Activated T-cell treated with anti-CD3 and anti-CD28 coated beads for 4 hours (primary cell): Measurements from ENCODE around the gene MIS18BP1.
"Not testable (repeated sequence)": the region's sequence is repeated elsewhere in the genome, so short reads cannot be mapped to it uniquely, and the experiment has no call there.

Experiments used
- DNase-seq: peaks from one replicate; pipeline ENCODE4 v3.0.0-alpha.2; 2020

The MIS18BP1 gene

DNA sequence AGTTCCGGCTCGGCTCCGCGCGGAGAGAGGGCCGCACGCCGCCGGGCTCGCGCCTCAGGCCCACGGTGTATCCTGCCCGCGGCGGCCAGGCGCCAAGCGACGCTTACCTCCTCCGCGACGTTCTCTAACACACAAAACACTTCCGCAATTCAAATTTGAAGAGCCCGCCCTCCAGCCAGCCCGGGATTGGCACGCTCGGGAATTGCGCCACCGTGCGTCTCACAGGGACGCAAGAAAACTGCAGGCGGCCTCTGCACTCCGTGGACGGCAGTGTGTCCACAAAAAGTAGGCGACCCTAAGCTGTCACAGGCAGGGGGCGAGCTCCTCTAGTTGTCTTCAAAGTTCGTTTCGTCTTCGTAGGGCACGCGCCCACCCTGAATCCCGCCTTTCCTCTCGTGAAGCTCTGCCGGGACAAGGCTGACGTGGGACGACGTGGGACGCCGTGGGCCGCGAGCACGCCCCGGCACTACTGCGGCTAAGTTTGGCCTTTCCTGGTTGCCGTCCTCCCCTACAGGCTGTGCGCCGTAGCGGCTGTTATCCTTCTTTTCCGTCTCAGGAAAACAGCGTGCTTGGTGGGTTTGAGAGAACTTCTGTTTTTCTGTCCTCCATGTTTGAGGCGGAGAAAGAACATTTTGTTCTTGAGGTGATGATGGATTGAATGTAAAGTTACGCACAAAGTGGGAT, at the start of gene MIS18BP1:
MIS18BP1 (minus strand) TSS at position 133 of the 684 bp plus-strand sequence. CDS start 5,916 bp downstream, outside the sequence.
- peak; percentile 86 for DNase-seq

- DNase-seq, result no peak
These were observed 45.6 kb upstream of the MIS18BP1 start for GRCh38 chr14:45298423-45299117.

- not testable (repeated sequence) for DNase-seq
These were observed 41.8 kb upstream of the MIS18BP1 start for GRCh38 chr14:45294796-45295195.

GRCh38 chr14:45290547-45290946, 37.5 kb upstream of the MIS18BP1 start:
- DNase-seq, result no peak

GRCh38 chr14:45287610-45288009, 34.6 kb upstream of the MIS18BP1 start:
- DNase-seq, result no peak

- DNase-seq, result no peak
These were observed 31.8 kb upstream of the MIS18BP1 start for GRCh38 chr14:45284802-45285201.

DNA sequence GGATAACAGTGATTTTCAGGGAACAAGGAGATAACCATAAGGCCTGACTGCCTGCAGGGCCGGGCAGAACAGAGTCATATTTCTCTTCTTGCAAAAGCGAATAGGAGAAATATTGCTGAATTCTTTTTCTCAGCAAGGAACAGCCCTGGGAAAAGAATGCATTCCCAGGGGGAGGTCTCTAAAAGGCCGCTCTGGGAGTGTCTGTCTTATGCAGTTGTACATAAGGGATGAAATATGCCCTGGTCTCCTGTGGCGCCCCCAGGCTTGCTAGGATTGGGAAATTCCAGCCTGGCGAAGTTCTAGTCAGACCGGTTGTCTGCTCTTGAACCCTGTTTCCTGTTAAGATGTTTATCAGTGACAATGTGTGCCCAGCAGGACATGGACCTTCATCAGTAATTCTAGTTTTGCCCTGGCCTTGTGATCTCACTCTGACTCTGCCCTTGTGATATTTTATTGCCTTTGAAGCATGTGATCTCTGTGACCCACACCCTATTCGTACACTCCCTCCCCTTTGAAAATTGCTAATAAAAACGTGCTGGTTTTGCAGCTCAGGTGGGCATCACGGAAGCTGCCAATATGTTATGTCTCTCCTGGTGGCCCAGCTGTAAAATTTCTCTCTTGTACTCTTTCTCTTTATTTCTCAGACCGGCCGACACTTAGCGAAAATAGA, 28.9 kb upstream of the MIS18BP1 start:
- not testable (repeated sequence) for DNase-seq

DNA sequence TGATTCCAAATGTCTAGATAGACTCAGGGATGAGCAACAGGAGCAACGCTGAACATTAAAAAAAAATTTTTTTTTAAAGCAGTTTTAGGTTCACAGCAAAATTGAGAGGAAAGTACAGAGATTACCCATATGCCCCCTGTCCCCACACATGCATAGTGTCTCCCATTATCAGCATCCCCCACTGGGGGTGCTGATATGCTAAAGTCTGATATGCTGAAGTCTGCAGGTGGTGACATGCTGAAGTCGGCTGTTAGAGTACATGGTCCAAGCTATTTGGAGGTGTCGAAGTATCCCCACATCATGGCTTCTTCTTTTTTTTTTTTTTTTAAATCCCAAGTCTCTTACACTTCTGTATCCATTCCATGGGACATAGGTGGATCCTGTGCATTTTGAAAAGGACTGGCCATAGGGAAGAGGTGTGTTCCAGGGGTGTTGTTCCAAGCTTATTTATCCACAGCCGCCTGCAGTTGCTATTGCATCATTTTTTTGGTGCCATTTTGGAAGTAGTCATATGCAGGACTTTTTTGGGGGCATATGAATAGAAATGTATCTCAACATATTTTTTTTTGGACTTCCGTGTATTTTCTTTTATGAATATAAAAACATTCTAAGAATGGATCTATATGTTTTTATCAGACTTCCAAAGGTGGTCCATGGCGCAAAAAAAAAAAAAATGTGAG, 19.0 kb upstream of the MIS18BP1 start:
- no peak for DNase-seq

- DNase-seq, result no peak
These were observed 17.0 kb upstream of the MIS18BP1 start for GRCh38 chr14:45270031-45270430.

GRCh38 chr14:45267071-45267470, 14.1 kb upstream of the MIS18BP1 start:
- DNase-seq, result no peak

DNA sequence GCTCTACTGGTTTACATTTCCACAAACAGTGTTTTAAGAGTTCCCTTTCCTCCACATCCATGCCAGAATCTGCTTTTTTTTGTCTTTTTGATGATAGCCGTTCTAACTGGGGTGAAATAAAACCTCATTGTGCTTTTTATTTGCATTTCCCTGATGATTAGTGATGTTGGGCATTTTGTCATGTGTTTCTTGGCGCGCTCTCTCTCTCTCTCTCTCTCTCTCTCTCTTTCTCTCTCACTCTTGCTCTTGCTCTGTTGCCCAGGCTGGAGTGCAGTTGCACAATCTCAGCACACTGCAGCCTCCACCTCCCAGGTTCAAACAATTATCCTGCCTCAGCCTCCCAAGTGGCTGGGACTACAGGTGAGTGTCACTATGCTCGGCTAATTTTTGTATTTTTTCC, 9.6 kb upstream of the MIS18BP1 start:
- DNase-seq, result no peak

DNA sequence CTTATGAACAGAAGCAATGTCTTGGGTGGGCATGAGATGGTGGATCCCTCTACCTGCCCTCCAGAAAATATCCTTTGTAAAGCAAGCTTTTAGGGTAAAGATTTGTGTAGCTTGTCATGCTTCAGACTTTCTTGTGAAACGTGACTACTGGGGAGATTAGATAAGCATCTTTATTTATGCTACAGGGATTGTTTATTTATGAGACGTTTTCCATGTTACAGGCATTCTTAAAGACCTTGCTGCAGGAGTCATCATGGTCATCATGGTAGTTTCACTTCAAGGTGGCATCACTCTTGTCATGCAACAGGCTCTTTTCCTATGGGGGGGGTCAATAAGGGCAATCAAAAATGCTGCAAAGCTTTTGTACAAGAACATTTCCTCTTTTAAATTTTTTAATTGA, 8.2 kb upstream of the MIS18BP1 start:
- DNase-seq, result no peak

GRCh38 chr14:45258805-45259204, 5.8 kb upstream of the MIS18BP1 start:
- DNase-seq, result no peak

DNA sequence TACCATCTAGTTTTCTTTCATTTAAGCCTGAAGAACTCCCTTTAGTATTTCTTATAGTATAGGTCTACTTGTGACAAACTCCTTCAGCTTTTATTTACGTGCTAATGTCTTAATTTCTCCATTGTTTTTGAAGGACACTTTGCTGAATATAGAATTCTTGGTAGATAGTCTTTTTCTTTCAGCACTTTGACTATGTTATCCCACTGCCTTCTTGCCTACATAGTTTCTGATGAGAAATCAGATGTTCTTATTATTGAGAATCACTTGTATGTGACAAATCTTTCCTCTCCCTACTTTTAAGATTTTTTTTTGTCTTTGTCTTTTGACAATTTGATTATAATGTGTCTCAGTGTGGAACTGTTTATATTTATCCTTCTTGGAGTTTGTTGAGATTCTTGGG, 5.1 kb upstream of the MIS18BP1 start:
- no peak for DNase-seq

GRCh38 chr14:45254771-45255170, 1.8 kb upstream of the MIS18BP1 start:
- no peak for DNase-seq

GRCh38 chr14:45253754-45254310, 830 bp upstream of the MIS18BP1 start:
- DNase-seq, result no peak

DNA sequence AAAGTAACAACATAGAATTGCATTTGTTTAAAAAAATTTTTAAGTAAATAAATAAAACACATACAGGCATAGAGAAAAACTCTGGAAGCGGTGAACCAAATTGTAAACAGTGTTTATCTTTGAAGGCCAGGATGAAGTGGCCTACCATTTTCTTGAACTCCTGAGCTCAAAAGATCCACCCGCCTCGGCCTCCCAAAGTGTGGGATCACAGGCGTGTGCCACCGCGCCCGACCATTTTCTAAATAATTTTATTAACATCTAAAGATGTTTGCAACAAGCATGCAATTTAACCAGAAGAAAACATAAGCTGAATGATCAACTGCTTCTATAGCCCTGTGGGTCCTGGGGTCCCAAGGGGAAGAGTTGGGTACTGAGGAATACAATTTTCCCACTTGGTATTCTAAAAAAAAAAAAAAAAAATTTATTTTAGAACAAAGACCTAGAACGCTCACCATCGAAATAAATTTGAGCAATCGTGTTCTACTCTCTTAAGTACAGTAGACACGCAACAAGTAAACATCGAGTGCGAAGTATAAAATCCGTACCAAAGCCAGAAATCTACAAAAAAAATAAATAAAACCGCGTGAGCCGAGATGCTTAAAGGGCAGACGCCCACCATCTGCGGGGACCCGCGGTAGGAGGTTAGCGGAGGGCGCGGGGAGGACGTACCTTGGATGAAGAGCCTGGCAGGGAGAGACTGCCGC, 484 bp downstream of the MIS18BP1 start:
- no peak for DNase-seq

GRCh38 chr14:45251912-45252311, 1.1 kb downstream of the MIS18BP1 start:
- no peak for DNase-seq

DNA sequence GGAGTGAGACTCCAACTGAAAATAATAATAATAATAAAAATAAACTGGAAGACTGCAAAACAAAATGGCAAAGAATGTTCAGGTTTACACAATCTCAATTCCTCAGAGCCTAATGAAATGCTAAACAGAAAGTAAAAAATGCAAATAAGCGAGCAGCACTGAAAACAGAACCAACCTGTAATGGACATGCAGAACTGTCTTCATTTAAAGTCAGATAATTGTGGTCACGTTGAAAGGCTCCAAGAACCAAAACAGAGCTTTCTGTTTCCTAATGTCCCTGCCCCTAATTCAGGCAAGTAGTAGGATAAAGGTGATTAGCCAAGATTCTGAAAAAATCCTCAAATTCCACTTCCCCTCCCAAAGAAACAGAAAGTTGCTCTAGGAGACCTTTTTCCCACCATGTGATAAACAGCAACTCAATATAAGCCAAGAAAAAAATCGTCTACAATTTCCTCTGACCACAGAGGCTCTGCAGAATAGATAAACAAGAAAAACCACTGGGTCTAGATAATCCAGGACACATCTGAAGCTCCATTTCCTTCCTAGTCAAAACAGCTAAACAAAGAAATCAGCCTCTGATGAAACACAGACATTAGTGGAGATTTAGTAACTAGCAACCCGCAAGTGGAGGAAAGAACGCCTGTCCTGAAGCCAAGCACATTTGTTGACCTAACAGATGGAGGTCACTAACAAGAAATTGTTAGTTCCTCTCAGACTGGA, 3.0 kb downstream of the MIS18BP1 start:
- DNase-seq, result no peak

DNA sequence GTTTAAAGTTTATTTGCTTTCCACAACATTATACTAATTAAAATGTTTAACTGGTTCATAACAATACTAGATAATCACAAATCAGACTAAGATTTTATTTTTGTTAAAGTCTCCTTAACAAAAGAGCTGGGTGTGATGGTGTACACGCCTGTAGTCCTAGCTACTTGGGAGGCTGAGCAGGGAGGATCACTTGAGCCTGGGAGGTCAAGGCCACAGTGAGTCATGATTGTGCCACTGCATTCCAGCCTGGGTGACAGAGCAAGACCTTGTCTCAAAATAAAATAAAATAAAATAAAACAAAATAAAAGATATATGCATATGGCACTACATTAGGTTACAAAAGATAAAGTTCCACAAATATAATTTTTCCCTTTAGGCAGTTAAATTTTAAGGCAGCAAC, 5.6 kb downstream of the MIS18BP1 start:
- no peak for DNase-seq

GRCh38 chr14:45246691-45247090, 6.3 kb downstream of the MIS18BP1 start:
- no peak for DNase-seq

DNA sequence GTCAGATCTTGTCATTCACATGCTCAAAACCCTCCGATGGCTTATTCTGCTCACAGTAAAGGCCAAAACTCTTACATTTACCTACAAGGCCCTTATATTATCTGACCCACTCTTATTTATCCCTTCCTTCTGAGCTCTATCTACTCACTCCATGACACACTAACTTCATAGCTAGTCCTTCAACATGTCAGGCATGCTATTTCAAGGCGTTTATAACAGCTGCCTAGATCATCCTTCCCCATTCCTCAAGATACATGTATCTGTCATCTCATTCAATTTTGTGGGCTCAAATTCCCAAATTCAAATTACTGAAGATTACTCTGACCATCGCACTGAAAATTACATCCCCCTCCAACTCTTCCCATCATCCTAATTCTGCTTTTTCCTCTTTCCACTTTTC, 6.9 kb downstream of the MIS18BP1 start:
- DNase-seq, result no peak
